Measurements from ENCODE around the gene IFNA8. TPM values are rescaled to one million over a fixed set of nuclear protein-coding genes. Genes with fewer than 3 reads are reported as not detected.

IFNA8 gene
- total and polyA plus RNA-seq, 2 donors (not counting 1 experiment from before 2014, with no cell fraction given), result not detected

- ChIA-PET POLR2A (no interaction called here), CTCF (interaction anchor here (0.8 kb wide), 1 partner anchor 18 kb away, joined by 4 read pairs; no protein-coding TSS in a partner anchor)
- ATAC-seq (ENCODE audit: low read depth) (no peak), DNase-seq (no peak)
- no peak overlapping the region for H3K4me3 ChIP-seq (ENCODE audit: control extremely low read depth in 1 of 5, extremely low read depth in 1 of 5, insufficient read depth in 1 of 5, low read depth in 2 of 5, low read length in 4 of 5)
- no peaks in the 10 kb centered on the region for H3K9me3 ChIP-seq (ENCODE audit: control extremely low read depth in 1 of 3, control insufficient read depth in 2 of 3, insufficient read depth in 1 of 3, low read length in 2 of 3)
- no peak overlapping the region for H3K4me2 ChIP-seq (replicated peaks; ENCODE audit: low read depth, low read length, poor library complexity, severe bottlenecking)
- no peak overlapping the region for H3K27ac ChIP-seq (ENCODE audit: low read length in 2 of 2)
- Mint-ChIP-seq H3K27me3 (peaks cover 50% of the 10 kb centered on the region), H3K4me1 (peaks cover 29% of the 10 kb centered on the region), H3K4me3 (no peak overlapping the region), H3K9me3 (ENCODE audit: insufficient read depth) (no peaks in the 10 kb centered on the region), H3K27ac (no peak overlapping the region)
- H3K36me3 ChIP-seq (replicated peaks in 1 of 2; ENCODE audit: control extremely low read depth in 1 of 2, control insufficient read depth in 1 of 2, extremely low read depth in 1 of 2, insufficient read depth in 2 of 2, low read length in 1 of 2), result no peaks in the 10 kb centered on the region
- no peaks in the 10 kb centered on the region for H4K20me1 ChIP-seq (ENCODE audit: control insufficient read depth, insufficient read depth, low read length, poor library complexity, severe bottlenecking)
- intact Hi-C loops (cut with micrococcal nuclease), result no loop called here
- no peak overlapping the region for H3K9ac ChIP-seq (ENCODE audit: low read length)
- H3K79me2 ChIP-seq (ENCODE audit: control insufficient read depth, insufficient read depth, low read length), result no peaks in the 10 kb centered on the region
- no peak for TF ChIP-seq CTCF (IDR thresholded peaks at IDR 0.05)
- TF ChIP-seq EZH2 (IDR thresholded peaks at IDR 0.05; ENCODE audit: borderline replicate concordance, insufficient read depth, low read depth, low read length, poor library complexity, severe bottlenecking), result no peak
- no CpG with 5 or more reads among the region's 2 CpGs for WGBS (ENCODE audit: insufficient coverage)
- H2AFZ ChIP-seq (ENCODE audit: insufficient read depth, low read depth, low read length, poor library complexity, severe bottlenecking), result no peak overlapping the region
- peaks cover 21 to 30% of the 10 kb centered on the region in 2 donors for H3K4me1 ChIP-seq (ENCODE audit: control insufficient read depth in 2 of 2, insufficient read depth in 2 of 2, low read length in 2 of 2)
- H3K27me3 ChIP-seq (replicated peaks in 1 of 4; ENCODE audit: control extremely low read depth in 1 of 4, control insufficient read depth in 3 of 4, insufficient read depth in 4 of 4, low read length in 3 of 4), result peaks cover 0 to 31% (median 17%) of the 10 kb centered on the region in 4 experiments
Measured at GRCh38 chr9:21414220-21414940, 5.5 kb downstream of the IFNA8 start.
